ENCODE data around the gene ABCA12. TPM values are rescaled to one million over a fixed set of nuclear protein-coding genes. Genes with fewer than 3 reads are reported as not detected.

The ABCA12 gene
- total RNA-seq, 1 donor from 2014 or later = 0.17 TPM

- H2AFZ ChIP-seq (replicated peaks) = no peak overlapping the region
- TF ChIP-seq EZH2phosphoT487 (IDR thresholded peaks at IDR 0.05) = no peak
- no peak for TF ChIP-seq CTCF (IDR thresholded peaks at IDR 0.05)
- TF ChIP-seq EZH2 (IDR thresholded peaks at IDR 0.05) = no peak
- Mint-ChIP-seq H3K4me3 (no peak overlapping the region), H3K27ac (no peak overlapping the region), H3K9me3 (no peaks in the 10 kb centered on the region), H3K4me1 (no peaks in the 10 kb centered on the region), H3K36me3 (no peaks in the 10 kb centered on the region), H3K27me3 (ENCODE audit: insufficient read depth, low read depth) (peaks cover 2% of the 10 kb centered on the region)
- no peak for DNase-seq (ENCODE audit: low spot score)
- no peak overlapping the region for H3K27ac ChIP-seq
- no peak overlapping the region for H3K4me2 ChIP-seq
- H4K20me1 ChIP-seq (ENCODE audit: low read depth) = no peaks in the 10 kb centered on the region
- no peaks in the 10 kb centered on the region for H3K79me2 ChIP-seq (ENCODE audit: low read depth)
- H3K36me3 ChIP-seq = no peaks in the 10 kb centered on the region
- no peaks in the 10 kb centered on the region for H3K9me3 ChIP-seq (ENCODE audit: low read depth)
- no peaks in the 10 kb centered on the region for H3F3A ChIP-seq (ENCODE audit: low read depth)
- no peak overlapping the region for H3K9ac ChIP-seq
- H3K27me3 ChIP-seq = no peaks in the 10 kb centered on the region
- no peaks in the 10 kb centered on the region for H3K4me1 ChIP-seq
- H3K4me3 ChIP-seq = no peak overlapping the region
Measured at GRCh38 chr2:215038421-215038820, 100.0 kb downstream of the ABCA12 start.

- Mint-ChIP-seq H3K27me3 (ENCODE audit: insufficient read depth, low read depth) (peaks cover 2% of the 10 kb centered on the region), H3K27ac (no peak overlapping the region), H3K36me3 (no peaks in the 10 kb centered on the region), H3K9me3 (no peaks in the 10 kb centered on the region), H3K4me3 (no peak overlapping the region), H3K4me1 (no peaks in the 10 kb centered on the region)
- no peak overlapping the region for H3K4me2 ChIP-seq
- no peaks in the 10 kb centered on the region for H3K4me1 ChIP-seq
- no peaks in the 10 kb centered on the region for H3F3A ChIP-seq (ENCODE audit: low read depth)
- H2AFZ ChIP-seq (replicated peaks) = no peak overlapping the region
- no peak overlapping the region for H3K4me3 ChIP-seq
- no peaks in the 10 kb centered on the region for H3K9me3 ChIP-seq (ENCODE audit: low read depth)
- TF ChIP-seq EZH2phosphoT487 (IDR thresholded peaks at IDR 0.05) (no peak), EZH2 (IDR thresholded peaks at IDR 0.05) (no peak), CTCF (IDR thresholded peaks at IDR 0.05) (no peak)
- H3K79me2 ChIP-seq (ENCODE audit: low read depth) = no peaks in the 10 kb centered on the region
- no peak overlapping the region for H3K9ac ChIP-seq
- DNase-seq (ENCODE audit: low spot score) = no peak
- H3K27me3 ChIP-seq = no peaks in the 10 kb centered on the region
- H3K27ac ChIP-seq = no peak overlapping the region
- no peaks in the 10 kb centered on the region for H3K36me3 ChIP-seq
- no peaks in the 10 kb centered on the region for H4K20me1 ChIP-seq (ENCODE audit: low read depth)
Measured at GRCh38 chr2:215036314-215036713, 102.1 kb downstream of the ABCA12 start.

DNA sequence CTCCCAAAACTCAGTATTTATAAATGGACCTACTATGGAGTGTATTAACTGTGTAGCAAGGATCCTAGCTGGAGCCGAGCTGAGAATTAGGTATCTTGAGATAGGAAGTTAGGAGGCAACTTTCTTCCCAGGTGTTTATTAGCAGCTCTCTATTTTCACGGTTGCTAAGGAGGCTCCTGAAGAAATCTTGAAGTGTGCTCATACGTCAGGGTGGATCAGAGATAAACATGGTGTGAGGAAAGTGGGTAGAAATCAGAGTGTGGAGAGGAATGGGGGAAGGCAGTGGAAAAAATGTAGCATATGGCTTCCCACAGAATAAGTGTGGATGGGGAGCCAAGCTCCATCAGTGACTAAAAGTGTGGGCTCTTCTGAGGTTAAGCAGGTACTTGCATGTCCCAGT lies 104.3 kb downstream of the ABCA12 start:
- Mint-ChIP-seq H3K4me1 (no peaks in the 10 kb centered on the region), H3K36me3 (no peaks in the 10 kb centered on the region), H3K9me3 (no peaks in the 10 kb centered on the region), H3K4me3 (no peak overlapping the region), H3K27me3 (ENCODE audit: insufficient read depth, low read depth) (peaks cover 2% of the 10 kb centered on the region), H3K27ac (no peak overlapping the region)
- Histone ChIP-seq H3K4me1 (no peaks in the 10 kb centered on the region), H3F3A (ENCODE audit: low read depth) (no peaks in the 10 kb centered on the region), H4K20me1 (ENCODE audit: low read depth) (no peaks in the 10 kb centered on the region), H3K4me2 (no peak overlapping the region), H3K27me3 (no peaks in the 10 kb centered on the region), H3K4me3 (no peak overlapping the region), H3K36me3 (no peaks in the 10 kb centered on the region), H3K9ac (no peak overlapping the region), H3K27ac (no peak overlapping the region), H2AFZ (replicated peaks) (no peak overlapping the region), H3K79me2 (ENCODE audit: low read depth) (no peaks in the 10 kb centered on the region), H3K9me3 (ENCODE audit: low read depth) (no peaks in the 10 kb centered on the region)
- no peak for DNase-seq (ENCODE audit: low spot score)
- TF ChIP-seq EZH2 (IDR thresholded peaks at IDR 0.05) = no peak
- TF ChIP-seq CTCF (IDR thresholded peaks at IDR 0.05) = no peak
- TF ChIP-seq EZH2phosphoT487 (IDR thresholded peaks at IDR 0.05) = no peak
